T-helper 22 cell (primary cell): ENCODE results near the gene RSL1D1.
A peak's percentile ranks its signal among the peaks of the same experiment; 100 is the strongest.

Source experiments
- DNase-seq: peaks from one replicate; pipeline ENCODE4 v3.0.0-alpha.2; 2020; ENCODE audit warnings: low read depth

The RSL1D1 gene

DNA sequence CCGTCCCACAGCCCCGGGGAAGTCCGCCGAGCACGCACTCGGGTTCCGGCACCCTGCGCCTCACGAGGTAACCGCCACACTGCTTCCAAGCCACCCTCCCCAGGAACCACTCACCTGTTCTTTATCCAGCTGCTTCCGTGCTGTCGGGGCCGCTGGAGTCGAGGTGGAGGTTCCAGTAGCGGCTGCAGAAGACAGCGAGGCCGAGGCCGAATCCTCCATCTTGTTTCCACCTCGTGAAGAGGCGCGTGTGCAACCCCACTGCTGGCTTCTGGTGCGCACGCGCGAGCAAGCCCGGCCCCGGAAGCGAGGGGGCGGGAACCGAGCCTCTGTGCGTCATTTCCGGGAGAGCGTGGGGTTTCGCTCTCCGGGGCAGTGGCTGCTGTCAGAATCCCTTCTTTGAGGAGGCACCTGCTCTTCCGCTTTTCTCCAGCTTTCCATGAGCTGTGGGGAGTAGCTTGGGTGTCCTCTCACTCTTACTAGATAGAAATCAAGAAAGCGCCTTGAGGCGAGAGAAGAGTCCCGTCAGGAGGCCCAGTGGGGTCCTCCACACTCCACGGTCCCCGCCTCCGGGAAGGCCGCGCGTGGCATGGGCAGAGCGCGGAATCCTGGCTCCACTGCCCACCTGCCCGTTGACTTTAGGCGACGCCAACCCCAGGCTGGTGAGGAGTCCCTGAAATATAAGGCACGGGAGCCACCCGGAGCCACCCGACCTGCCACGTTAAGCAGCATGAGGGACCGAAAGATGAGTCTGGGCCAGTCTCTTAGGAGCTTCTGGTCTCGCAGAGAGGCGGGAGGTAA, at the start of gene RSL1D1:
Gene RSL1D1, minus strand, starts transcription at position 249 of the 798 bp plus-strand sequence. Its CDS starts 30 bp downstream, at position 219.
- peak; percentile 81 for DNase-seq

DNA sequence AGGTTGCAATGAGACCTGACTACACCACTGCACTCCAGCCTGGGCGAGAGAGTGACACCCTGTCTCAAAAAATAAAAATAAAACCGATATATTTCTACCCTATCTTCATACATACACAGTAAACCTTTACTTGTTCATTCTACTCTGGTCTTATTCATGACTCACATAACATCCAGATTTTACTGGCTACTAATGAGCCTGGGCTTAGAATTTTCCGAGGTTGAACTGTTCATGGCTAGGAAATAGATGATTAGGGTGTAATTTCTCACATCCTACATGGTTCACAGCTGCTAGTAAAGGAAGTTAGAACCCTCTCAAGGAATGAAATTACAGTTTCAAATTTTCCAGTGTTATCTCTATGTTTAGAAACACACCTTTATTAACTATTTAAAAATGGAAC, 49.7 kb upstream of the RSL1D1 start:
- DNase-seq, result no peak

DNA sequence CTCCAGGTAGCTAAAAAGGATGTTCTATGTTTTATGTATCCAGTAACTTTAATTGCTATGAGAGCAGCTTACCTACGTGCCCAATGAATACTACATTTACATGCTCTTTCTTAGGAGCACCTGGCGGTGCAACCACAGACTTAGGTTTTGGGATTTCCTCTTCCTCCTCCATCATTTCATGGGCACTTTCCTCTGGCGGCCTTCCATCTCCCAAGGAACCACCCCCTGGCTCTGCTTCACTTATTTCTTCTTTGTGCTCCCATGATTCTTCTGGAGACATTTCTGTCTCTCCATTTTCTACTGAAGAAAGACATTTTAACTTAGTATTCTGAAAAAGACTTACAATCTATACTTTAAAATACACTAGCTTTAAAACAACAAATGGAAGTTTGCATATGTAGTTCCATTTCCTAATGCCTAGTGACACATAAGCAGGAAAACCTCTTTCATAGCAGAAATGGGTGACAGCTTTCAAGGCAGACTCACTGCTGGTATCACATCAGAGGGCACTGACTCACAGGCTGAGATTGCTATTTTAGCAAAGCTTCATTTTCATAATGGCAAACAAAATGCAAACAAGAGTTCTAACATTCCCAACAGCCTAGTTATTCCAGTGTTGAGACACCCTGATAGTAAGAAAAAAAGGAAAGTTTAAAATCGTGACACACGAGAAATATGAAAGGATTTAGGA, 45.3 kb upstream of the RSL1D1 start:
- DNase-seq, result no peak

DNA sequence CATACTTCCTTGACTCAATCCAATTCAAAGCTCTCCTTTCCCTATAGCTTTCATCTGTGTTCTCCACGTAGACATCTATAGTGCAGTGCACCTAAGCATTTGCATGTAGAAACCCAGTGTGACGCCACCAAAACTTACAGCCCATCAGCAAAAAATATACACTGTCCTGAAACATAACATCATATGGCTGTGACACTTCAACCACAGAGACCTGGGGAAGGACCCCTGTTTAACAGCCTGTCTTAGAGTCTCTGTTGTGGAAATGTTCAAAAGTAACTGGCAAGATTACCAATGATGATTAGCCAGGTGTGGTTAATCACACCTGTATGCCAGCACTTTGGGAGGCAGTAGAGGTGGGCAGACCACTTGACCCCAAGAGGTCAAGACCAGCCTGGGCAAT, 42.2 kb upstream of the RSL1D1 start:
- DNase-seq, result no peak

DNA sequence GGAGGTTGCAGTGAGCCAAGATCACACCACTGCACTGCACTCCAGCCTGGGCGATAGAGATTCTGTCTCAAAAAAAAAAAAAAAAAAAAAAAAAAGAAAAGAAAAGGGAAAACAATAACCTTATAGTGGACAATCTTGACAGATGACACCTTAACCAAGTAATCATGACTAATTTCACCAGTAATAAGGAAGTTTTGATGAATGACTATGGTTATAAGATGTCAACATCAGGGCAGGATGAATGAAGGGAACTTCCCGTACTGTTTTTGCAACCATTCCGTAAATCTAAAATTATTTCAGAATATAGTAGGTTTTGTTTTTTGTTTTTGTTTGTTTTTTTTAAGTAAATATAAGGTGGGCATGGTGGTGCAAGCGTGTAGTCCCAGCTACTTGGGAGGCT, 41.4 kb upstream of the RSL1D1 start:
- no peak for DNase-seq

DNA sequence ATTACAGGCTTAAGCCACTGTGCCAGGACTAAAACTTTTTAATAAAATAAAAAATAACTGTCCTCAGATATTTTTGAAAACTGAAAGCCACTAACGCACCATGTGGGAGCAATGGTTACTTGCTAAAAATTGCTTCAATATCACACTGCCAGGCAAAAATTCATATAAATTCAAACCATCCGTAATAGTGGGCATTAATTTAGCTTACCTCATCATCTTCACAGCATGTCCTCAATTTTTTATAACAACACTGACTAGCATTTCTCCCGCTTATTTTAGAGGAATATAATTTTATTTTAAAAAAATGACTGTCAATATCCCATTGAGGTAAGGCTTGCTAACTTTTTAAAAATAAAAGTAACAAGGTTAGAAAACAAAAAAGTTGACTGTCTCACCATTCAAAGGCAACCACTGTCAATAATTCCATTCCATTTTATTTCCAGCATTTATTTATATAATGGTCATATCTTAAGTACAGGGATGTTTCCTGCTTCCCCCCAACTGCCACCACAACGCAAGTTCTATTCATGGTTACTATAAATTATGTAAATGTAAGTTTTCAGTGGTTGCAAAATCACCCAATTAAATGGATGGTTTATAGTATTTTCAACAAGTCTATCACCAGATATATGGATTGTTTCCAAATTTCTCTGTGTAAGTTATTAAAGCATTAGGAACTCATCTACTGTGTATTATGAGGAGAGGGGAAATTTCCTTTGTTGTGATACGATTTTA, 39.1 kb upstream of the RSL1D1 start:
- no peak for DNase-seq

DNA sequence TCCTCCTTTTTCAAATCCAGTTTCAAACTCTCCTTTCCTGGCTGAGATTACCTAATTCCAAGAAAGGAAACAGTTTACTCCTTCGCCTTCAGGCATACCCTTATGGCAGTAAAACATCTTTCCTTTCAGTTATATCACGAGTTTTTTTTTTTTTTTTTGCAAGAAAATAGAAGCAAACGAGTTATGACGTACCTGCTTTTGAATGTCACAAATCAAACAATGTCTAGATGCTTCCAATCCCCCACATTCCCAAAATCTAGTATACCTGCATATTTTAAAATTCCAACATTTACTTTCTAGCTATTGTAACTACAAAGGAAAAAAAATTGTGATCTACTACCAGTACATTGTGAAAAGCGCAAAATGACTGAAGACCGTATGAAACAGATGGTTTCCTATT, 35.5 kb upstream of the RSL1D1 start:
- no peak for DNase-seq

DNA sequence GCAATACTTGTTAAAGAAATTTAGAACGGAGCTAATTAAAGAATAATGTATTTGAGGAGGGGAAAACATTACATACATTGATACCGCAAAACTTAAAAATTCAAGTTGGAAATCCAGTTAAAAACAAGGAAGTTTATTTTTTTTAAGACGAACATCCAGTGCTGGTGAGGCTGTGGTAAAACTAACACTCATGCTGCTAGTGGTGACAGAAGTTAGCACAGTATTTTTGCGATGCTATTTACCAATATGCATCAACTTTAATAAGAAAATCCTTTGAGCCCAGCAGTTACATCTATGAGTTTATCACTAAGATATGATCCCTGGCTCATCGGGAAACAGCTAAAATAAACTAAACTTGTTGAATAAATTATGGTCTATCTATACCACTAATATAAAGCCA, 32.7 kb upstream of the RSL1D1 start:
- DNase-seq, result no peak

DNA sequence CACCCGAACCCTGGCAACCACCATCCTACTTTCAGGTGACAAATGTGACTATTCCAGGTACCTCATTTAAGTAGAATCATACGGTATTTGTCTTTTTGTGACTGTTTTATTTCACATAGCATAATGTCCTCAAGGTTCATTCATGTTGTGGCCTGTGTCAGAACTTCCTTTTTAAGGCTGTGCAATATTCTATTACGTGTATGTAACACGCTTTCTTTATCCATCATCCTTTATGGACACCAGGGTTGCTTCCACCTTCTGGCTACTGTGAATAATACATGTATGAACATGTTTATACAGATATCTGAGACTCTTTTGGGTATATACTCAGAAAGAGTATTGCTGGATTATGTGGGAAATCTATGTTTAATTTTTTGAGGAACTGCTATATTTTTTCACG, 28.7 kb upstream of the RSL1D1 start:
- DNase-seq, result no peak

DNA sequence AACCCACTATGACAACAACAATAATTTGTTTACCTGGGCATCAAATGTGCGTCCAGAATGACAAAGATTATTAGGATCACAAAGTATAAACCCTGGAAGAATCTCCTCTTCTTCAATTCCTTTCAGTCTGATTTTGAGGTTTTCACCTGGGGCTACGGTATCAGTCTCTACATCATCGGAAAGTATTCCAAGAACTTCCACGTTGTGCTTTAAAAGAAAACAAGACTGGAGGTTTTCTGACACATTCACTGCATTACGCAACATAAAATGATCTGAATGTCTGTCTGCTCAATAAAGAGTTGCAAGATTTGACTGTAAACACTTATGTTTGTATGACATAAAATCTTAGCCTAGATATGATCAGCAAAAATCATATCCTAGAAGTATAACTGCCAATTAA, 26.0 kb upstream of the RSL1D1 start:
- DNase-seq, result no peak

DNA sequence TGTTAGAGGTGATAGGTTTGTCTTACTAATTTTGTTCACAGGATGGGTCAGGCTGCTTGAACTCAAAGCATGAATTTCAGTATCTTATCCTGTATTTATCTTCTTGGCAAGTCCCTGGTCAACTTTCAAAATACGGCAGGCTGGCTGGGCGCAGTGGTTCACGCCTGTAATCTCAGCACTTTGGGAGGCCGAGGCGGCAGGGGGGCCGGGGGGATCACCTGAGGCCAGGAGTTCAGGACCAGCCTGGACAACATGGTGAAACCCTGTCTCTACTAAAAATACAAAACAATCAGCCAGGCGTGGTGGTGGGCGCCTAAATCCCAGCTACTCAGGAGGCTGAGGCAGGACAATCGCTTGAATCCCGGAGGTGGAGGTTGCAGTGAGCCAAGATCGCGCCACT, 25.0 kb upstream of the RSL1D1 start:
- no peak for DNase-seq

DNA sequence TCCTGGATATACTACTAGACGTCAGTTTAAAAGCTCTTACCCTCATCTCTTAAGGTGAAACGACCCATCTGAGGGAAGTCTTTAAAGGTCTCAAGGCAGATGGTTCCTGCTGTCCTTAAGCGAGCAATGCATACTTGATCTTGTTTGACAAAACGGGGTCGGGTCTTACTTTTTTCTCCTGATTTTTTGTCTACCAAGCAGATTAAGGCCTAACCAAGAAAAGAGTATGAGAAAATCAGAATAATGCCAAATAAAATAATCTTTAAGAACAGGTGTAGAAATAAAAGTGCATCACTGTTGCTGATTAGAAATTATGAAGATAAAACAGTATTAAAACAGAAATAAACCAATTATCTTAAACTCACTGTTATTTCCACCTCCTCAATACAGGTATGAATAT, 24.4 kb upstream of the RSL1D1 start:
- DNase-seq, result no peak

DNA sequence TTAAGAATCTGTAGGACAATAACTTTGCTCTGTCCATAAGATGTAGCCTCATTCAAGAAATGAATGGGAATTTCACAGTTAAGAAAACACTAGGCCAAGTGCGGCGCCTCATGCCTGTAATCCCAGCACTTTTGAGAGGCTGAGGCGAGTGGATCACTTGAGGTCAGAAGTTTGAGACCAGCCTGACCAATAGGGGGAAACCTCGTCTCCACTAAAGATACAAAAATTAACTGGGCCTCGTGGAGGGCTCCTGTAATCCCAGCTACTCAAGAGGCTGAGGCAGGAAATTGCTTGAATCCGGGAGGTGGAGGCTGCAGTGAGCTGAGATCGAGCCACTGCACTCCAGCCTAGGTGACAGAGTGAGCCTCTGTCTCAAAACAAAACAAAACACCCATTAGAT, 19.9 kb upstream of the RSL1D1 start:
- DNase-seq, result no peak

DNA sequence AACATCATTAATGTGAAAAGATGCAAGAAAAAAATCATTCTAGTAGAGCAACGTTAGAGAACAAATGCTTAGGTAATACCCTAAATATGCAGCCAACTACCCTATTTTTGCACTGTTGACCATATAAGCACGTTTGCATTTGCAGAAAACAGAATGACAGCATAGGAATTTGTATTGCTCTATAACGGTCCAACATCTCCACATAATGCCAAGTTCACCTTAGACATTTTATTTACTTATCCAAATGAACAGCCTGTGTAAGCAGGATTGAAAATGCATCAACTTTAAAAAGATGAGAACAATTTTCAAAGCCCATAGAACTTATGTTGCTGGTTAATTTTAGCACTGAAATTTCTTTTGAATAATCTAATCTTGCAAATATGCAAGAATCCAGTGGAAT, 19.1 kb upstream of the RSL1D1 start:
- no peak for DNase-seq

DNA sequence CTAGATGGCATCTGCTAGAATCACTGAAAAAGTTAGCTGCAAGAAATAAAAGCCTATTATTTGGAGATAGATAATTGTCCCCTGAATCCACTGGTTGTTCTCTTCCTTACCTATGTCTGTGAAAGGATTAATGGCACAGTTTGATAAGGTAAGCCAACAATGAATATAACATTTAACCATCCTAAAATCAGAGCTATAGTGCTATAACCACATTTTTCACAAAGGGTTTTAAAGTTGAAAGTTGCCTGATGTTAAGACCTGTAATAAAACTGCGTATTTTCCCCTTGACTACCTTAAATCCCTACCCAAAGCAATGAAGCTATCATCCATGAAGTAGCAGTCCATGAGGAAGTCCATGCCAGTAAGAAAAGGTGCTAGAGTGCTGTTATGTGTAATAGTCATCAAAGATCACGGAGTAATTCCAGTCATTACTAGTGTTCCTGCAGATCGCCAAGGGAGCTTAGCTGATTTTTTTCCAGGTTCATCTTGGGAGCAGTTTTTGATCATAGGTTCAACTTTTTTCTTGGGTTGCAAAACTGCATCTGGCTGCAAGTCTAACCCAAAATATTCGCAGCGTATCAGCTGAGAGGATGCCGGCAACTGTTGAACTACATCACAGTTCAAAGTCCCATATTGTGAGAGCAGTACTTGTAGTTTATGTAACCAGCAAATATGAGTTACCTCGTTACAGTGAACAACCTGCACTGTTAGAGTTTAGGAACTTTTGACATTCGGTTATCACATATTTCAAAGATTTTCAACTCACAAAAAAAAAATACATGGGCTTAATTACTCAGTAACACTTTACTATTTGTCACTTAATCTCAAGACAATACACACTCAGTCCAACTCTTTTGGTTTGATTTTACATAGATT, 18.2 kb upstream of the RSL1D1 start:
- DNase-seq, result no peak

DNA sequence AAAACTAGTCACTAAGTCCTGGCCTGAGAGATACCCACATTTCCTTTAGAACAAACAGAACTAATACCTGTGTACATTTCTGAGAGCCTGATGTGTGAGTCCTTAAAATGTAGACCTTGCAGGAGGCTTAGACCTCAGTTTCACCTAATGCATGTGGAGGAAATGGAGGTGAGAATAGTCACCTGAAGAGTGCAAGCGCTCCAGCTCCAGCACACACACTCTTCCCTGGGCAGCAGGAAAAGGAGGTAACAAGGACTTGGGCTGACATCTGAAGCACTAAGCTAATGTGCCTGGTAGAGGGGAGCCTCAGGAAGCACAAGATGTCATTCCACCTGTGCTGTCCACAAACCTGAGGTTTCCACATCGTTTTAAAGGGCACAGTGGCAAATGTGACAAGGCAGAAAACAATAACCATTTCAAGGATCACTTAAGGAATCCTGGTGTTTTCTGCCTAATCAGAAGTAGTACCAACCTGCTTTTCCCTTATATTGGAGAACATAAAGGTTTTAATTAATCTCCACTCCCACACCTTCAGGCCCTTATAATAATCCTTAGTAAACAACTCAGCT, 17.2 kb upstream of the RSL1D1 start:
- no peak for DNase-seq

DNA sequence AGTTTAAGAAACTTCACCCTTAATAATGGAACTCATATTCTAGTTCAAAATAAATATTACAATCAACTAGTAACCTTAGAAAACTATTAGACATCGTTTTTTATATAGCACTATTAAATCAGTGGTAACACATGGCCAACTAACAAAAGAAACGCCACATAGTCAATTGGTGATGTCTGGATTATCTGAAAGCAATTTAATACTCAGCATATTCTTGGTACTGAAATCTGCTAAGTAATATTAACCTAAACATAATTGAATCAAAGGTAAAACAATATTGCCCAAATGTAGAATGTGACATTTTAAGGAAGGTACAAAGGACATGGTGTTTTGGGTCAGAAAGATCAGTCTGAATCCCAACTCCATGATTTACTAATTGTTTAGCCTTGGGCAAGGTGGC, 11.1 kb upstream of the RSL1D1 start:
- DNase-seq, result no peak

DNA sequence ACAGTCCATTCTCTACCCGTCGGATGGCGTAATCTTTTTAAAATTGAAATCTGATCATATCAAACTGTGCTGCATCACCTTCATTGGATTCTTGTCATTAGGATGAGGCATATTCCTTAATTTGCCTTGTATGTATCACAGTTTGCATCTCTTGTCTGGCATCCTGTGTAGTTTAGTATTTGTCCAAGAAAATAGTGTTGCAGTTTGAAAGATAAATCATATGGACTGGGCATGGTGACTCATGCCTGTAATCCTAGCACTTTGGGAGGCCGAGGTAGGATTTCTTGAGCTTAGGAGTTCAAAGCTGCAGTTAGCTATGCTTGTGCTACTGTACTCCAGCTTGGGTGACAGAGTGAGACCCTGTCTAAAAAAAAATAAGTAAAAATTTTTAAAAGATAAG, 5.8 kb upstream of the RSL1D1 start:
- DNase-seq, result no peak

DNA sequence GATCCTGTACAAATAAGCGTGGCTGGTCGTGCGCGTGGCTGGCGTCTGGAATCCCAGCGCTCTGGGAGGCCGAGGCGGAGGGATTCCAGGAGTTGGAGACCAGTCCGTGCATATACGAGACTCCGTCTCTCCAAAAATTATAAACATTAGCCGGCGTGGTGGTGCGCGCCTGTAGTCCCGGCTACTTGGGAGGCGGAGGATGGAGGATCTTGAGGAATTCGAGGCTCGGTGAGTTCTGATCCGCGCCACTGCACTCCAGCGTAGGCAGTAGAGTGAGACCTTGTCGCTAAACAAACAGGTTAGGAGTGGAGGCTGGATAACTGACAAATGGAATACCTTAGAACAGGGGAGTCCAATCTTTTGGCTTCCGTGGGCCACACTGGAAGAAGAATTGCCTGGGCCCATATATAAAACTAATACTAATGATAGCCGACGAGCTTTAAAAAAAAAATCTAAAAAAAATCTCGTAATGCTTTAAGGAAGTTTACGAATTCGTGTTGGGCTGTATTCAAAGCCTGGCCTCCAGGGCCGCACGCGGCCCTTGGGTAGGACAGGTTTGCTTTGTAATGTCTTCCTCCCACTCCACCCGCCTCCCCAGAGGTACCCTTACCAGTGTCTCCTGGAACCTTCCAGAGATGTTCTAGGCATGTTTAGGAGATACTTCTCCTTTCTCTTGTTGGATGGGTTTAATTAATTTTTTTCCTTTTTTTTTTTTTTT, 909 bp upstream of the RSL1D1 start:
- no peak for DNase-seq

DNA sequence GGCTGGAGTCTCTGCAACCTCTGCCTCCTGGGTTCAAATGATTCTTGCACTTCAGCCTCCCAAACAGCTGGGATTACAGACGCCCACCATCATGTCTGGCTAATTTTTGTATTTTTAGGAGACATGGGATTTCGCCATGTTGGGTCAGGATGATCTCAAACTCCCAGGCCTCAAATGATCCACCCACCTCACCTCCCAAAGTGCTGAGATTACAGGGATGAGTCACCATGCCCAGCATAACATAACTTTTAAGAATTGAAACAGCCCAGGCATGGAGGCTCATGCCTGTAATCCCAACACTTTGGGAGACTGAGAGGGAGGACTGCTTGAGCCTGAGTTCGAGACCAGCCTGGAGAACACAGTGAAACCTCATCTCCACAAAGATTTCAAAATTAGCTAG, 2.5 kb downstream of the RSL1D1 start:
- no peak for DNase-seq

DNA sequence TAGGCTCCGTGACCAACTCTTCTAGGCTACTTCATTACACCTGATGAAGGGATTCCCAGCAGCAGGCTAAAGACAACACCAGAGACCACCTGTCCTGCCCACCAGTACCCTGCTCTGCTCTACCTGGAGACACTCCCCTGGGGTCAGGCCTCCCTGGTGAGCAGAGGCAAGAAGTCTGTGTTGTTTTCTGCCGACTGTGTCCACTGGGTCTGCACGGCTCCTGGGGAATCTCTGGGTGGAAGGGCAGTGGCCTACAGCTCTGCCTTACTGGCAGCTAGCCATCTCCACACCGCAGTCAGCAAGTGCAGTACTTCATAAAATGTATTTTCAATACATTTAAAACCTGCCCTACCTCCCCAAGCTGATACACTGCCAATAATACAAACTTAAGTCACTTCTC, 6.8 kb downstream of the RSL1D1 start:
- DNase-seq, result no peak
